SKM-1 treated with dmso at 0.1 percent for 144 hours (cell line): ENCODE data around the gene AGXT.

Experiments used
- DNase-seq: peaks from one replicate; lab custom pipeline; 2025; ENCODE audit not compliant: unreplicated experiment; lab: John Stamatoyannopoulos, UW

The AGXT gene

DNA sequence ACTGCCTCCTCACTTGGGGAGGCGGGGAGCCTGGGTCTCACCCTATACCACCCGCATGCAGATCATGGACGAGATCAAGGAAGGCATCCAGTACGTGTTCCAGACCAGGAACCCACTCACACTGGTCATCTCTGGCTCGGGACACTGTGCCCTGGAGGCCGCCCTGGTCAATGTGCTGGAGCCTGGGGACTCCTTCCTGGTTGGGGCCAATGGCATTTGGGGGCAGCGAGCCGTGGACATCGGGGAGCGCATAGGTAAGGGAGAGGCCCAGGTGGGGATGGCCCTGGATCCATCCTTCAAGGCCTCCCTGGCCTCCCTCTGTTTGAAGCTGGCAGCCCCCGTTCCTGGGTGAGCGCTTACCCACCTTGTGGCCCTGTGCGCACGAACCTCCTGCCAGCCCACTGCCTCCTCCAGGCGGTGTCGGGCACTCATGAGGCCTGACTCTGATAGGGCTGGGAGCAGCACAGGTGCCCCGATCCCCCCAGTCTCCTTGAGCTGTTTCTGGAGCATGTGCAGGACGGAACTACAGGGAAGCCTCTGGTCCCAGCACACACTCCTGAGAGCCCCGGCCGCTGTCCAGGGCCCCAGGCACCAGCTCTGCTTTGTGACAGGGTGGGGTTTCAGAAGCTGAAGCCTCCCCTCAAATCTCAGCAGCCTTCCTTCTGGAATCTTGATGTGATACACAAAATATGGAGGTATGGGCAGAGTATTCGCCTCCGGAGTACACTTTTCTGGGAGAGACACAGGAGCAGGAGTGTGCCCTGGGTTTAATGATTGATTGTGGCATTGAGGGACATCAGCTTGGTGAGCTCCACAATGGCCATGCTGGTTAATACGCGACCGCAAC, 708 bp downstream of the AGXT start:
- no peak for DNase-seq

DNA sequence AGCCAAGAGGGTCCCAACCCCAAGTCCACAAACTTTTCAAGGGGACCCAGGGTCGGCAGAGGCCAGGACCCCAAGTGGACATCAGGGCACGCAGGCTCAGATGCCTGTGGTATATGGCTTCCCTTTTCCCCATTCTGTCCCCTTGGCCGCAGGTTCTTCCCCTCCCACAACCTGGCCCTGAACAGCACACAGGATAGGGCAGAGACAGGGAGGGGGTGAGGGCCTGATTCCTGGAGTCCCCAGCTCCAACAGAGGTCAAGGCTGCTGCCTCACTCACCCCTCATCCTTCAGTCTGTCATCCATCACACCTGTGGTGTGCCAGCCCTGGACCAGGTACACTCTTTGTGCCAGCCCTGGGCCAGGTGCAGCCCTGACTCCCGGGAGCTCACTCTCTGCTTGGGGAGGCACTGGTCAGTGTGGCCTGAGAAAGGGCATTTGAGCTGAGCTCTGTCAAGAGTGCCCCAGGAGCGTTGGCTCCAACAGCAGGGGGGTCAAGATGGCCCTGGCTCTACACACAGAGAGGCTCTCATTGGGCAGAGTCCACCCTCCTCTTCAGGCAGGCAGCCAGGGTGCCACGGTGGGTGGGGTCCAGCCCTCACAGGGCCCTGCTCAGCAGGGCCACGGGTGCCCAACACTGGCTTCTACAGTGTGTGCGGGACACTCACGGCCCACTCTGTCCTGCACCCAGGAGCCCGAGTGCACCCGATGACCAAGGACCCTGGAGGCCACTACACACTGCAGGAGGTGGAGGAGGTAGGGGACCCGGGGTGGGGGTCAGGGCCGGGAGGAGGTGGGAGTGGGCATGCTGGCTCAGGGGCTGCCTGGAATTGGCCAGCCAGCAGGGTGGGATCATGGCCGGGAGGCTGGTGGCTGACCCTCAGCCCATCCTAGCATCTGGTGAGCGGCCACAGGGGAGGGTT, 1.6 kb downstream of the AGXT start:
- DNase-seq = no peak

DNA sequence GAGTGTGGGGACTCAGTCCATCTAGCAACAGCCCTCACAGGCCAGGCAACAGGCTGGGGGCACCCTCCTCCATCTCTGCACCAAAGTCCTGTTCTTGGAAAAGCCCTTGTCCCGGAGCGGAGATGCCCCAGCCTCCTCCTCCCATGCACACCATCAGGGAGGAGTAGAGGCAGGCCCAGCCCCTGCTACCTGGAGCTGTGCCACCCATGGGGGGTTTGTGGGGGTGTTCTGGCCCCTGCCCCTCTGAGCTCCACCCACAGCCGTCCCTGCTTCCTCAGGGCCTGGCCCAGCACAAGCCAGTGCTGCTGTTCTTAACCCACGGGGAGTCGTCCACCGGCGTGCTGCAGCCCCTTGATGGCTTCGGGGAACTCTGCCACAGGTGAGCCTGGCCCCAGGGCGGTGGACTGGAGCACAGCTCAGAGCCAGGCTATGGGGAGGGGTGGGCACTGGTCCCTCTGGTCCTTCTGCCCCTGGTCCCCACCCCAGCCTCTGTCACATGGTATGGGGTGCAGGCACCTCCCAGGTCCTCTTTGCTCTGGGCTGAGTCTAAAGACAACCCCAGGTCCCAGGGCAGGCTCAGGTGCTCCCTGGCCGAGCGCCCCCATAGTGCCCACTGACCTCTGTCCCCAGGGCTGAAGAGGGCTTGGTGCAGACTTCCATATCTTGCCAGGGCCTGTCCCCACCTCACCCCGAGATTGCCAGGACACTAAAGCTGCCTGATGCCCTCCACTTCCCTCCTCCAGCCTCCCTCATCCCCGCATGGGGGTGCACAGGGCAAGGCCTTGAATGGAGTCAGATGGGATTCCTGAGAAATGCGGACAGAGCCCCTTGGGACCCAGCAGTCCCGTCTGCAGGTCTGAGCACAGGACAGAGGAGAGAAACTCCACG, 2.7 kb downstream of the AGXT start:
- no peak for DNase-seq

DNA sequence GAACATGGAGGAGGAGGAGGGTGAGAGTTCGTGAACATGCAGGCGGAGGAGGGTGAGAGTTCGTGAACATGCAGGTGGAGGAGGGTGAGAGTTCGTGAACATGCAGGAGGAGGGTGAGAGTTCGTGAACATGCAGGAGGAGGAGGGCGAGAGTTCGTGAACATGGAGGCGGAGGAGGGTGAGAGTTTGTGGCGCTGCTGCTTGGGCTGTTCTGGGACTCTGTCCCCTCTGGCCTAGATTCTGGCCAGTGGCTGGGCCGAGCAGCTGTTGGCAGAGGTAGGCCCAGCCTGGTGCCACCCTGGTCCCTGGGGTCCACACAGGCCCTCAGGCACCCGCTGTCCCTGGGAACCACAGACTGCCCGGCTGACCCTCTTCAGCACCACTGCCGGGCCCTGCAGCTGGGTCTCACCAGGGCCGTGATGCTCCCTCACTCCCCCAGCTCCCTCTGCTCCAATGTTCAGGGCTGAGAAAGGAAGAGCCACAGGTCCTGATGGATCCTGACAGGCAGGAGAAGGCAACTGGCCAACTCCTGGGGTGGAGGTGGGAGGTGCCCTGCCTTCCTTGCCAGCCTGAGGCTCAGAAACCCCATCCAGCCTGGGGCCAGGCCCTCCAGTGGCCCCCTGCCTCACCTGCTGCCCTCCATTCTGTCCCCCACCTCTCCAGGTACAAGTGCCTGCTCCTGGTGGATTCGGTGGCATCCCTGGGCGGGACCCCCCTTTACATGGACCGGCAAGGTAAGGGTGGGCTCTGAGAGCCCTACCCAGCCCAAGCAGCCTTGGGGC, 3.9 kb downstream of the AGXT start:
- DNase-seq = no peak

DNA sequence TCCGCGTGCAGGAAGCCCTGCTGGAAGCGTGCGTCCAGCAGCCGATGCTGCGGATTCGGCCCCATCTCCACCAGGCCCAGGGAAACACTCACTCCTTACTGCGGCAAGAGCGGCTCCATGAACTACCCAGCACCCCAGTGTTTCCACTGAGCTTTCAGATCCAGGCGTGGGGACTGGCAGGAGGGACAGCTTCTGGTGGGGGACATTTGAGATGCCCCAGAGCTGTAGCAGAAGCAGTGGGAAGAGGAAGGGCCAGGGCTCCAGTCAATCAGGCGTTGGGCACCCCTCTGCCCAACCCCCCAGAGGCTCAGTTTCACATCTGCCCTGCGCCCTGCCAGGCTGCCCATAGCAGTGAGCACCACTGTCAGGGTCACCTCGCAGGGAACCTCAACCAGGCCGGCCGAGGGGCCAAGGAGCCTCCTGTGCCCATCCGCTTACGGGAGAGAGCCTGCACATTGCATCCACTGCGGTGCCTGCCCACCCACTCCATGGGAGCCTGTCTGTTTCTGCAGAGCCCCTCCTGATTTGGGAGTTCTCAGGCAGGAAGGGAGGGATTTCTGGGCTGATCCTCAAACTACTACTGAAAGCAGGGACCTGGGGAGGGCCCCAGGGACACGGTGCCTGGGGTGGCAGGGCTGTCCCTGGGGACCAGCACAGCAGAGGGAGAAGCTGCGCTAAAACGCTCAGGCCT, 4.6 kb downstream of the AGXT start:
- DNase-seq = no peak

DNA sequence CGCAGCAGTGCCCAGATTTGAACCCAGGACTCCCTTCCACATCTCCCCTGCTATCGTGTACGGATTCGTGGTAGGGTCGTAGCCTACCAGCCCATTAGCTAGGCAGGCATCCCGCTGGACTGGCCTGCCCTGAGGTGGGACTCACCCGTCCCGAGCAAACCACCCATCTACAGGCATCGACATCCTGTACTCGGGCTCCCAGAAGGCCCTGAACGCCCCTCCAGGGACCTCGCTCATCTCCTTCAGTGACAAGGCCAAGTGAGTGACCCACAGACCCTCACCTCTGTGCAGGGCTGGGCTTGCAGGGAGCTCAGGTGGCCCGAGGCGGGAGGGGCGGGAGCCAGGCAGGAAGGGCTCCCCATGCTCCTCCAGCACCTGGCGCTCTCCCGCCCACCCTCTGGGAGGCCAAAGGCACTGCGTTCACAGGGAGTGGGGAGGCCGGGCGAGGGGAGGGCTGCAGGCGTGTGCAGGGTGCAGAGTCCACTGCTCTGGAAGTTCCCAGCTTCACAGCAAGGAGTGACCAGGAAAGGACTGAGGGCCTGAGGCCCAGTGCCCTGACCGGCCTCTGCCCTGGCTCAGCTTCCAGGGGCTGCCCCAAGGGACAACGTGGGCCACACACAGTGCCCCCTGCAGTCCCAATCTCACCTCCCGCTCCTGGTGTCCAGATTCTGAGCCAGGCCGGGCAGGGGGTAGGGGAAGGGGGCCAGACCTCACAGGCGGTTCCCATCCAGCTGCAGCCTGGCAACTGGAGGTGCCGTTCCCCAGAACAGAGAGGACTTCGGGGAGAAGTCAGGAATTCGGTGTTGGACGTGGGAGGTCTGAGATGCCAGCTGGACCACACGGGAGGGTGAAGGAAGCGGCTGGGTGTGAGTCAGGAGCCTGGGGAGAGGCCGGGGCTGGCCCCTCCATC, 5.4 kb downstream of the AGXT start:
- DNase-seq = no peak

DNA sequence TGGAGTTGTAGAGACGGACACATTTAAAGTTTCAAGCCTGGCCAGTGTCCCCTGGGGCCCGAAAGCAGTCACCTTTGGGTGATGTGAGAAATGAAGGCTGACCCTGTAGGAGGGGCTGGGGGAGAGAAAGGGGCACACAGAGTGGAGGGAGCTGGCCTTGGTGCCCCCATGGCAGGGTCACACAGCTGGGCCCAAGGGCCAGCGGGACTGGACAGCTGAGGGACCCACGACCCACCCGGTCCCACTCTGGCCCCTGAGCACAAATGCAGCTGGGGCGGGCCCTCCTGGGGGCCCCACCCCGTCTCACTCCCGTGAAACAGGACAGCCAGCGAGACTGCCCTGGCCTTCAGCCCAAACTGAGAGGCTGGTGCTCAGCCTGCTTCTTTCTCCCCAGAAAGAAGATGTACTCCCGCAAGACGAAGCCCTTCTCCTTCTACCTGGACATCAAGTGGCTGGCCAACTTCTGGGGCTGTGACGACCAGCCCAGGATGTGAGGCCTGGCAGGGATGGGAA, 6.1 kb downstream of the AGXT start:
- DNase-seq = no peak

DNA sequence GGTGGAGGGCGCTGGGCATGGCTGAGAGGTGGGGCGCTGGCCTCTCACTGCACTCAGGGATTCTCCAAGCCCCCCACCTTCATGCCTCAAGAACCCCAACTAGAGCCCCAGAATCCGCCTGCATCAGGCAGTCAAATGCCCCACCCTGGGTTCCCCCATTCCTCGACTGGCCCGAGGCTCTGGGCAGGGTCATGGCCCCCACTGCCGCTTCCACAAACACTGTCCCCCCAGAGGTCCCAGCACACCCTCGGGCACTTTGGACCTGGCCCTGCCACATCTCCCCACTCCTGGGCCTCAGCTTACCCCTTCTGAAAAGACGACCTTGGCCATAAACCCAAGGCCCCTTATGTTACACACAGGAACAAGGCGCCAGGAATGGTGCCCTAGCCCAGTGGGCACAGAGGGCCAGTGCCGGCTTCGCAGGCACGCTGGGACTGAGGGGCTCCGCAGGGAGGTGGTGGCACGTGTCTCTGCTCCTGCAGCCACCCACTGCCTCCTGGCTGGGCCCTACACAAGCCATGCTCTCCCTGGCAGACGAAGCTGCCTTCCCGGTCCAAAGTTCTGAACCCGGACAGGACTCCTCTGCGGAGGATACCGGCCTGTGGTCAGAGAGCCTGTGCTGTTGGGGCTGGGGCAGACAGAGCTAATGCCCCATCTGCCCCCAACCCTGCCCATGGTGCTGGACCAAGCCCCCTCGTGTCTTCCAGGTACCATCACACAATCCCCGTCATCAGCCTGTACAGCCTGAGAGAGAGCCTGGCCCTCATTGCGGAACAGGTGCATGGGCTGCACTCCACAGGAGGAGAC, 6.8 kb downstream of the AGXT start:
- DNase-seq = no peak

DNA sequence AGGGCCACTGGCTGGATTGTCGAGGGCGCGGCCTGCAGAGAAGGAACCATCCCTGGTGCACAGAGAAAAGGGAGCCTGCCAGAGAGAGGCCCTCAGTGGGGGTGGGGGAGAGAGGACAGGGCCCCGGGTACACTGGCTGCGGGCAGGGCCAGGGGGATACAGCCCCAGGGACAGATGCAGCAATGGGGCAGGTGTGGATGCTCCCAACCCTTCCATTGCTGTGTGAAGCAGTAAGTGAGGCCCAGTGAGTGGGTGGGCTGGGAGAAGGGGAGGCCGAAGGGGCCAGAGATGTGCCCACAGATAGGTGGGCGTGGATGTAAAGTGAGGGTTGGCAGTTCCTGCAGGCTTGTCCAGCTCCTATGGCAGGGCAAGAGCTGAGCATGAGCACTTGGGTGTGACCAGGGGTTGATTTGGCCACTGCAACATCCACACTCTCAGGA, 7.4 kb downstream of the AGXT start:
- DNase-seq = no peak

DNA sequence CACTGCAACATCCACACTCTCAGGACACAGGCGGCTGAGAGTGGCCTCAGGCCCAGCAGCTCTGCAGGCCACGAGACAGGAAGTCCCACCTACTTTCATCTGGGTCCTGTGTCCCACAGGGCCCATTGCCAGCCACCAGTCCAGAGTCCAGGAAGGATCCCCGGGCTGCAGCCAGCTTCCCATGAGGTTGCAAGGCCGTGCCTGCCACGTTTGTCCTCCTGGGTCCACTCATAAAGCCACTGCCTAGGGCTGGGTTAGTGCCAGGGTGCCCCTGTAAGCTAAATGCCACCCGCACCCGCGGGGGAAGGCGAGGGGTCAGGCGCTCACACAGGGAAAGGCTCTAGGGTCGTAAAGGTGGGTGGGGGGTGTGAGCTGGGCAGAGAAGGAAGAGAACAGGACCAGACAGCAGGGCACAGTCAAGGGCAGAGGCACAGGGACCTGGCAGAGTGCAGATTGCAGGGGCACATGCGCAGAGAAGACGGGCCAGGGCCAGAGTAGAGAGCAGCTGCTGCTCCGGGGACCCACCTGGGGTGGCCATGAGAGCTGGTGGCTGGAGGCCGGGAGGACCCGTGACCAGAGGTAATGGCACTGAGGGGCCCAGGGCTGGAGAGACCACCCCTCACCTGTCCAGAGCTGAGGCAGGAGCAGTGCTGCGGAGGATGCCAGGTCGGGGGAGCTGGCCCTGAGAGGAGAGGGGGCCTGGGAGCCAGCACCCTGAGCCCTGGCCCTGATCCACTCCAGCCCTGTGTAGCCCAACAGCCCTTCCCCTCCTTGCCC, 8.0 kb downstream of the AGXT start:
- DNase-seq = no peak

DNA sequence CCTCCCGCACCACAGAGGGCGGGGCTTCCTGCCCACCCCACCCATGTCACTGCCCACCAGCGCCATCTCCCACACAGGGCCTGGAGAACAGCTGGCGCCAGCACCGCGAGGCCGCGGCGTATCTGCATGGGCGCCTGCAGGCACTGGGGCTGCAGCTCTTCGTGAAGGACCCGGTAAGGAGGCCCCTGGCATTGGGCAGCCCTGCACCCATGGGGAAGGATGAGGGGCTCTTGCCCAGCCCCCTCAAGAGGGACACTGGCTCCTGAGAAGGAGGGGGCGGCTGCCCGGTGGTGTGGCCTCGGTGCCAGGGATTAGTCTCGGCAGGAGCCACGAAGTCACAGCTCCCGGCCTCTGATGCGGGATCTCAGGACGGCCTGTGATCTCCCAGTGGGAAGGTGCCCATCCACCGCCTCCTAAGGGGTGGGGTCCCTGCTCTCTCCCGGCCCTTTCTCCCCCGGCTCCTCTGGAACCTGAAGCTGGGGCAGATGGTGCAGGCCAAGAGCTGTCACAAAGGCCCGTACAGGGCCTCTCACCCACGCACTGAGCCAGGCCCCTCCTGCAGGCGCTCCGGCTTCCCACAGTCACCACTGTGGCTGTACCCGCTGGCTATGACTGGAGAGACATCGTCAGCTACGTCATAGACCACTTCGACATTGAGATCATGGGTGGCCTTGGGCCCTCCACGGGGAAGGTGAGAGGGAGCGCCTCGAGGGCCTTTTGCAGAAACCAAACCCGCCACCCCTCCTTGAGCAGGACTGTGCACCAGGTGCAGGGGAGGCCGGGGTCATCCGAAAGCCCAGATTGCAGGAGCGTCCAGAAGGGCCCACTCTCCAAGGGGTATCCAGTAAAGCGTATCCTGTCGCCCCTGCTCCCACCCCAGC, 9.1 kb downstream of the AGXT start:
- DNase-seq = no peak

DNA sequence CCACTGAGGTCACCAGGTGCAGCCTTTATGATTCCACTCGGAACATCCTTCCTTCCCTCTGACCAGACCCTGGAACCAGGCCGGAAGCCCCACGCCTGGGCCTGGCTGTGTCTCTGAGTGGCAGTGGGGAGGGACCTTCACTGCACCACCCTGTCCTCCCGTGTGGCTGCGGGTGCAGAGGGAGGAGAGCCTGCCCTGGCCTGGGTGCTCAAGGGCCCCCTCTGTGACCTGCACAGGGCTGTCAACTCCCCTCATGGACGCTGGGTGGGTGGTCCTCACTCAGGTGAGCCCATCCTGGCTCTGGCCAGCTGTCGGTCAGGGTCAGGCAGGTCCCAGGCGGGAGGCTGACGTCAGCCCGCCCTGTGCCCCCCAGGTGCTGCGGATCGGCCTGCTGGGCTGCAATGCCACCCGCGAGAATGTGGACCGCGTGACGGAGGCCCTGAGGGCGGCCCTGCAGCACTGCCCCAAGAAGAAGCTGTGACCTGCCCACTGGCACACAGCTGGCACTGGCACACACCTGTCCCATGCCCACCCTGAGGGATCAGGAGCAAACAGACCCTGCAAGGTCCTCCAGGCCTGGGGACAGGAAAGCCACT, 9.8 kb downstream of the AGXT start:
- no peak for DNase-seq

DNA sequence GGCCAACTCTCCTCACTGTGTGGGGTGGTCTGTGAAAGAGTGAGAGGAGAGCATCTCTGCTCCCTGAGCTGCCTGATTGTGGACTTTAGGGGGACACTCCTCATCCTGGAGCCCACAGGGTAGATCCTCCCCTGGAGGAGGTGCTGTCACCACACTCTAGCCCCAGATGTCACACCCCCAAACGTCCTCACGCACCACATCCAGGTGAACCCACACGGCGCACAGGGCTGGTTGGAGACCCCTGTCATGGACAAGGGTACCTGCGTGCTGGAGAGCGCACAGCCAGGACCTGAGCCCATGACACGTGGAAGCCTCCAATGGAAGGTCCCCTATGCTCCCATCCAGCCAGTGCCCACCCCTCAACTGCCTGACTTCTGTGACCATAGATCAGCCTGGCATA, 10.5 kb downstream of the AGXT start:
- DNase-seq = no peak

DNA sequence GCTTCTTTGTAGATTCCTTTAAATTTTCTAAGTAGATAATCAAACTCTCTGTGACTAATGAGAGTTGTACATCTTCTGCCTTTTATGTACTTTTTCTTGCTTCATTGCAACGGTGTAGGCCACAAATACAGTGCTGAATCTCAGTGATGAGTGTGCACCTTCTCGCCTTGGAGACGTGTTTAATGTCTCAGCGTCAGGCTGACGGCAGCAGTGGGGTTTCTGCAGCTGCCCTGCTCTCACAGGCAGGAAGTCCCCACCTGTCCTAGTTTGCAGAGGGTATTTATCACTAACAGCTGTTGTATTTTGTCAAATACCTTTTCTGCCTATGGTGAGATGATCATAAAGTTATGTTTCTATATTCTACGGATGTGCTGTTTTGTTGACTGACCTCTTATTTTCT, 13.3 kb downstream of the AGXT start:
- no peak for DNase-seq

DNA sequence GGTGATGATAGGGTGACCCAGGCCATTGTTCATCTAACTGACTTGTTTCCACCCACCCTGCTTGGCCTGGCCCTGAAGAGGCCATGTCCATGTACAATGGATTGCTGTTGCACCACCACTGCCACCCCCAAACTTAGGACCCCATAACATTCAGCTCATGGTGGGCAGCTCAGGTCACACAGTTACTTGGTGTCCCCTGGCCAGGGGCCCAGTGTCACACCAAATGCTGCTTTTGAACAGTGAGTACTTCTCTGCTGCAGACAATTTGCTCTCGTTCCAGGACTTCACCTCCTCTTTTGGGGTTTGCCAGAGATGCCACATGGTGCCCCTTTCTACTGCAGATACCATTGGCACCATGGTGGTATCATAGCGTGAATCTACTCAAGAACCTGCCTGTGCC, 15.6 kb downstream of the AGXT start:
- DNase-seq = no peak

DNA sequence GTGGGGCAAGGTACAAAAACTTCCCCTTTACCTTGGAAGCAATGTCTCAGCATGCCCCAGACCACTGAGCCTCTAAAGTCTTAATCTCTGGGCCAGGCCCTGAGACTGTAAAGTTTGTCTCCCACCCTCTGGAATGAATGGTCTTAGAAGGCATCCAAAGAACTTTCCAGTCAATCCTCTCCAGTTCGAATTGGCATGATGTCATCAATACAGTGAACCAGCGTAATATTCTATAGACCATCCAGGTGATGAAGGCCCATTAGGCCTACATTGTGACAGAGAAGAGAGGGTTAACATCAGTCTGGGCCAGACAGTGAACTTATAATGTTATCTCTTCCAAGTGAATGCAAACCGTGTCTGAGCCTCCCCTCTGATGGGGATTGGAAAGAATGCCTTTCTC, 16.1 kb downstream of the AGXT start:
- DNase-seq = no peak
